ENCODE results near the gene ARID1A. TPM values are rescaled to one million over a fixed set of nuclear protein-coding genes. Genes with fewer than 3 reads are reported as not detected.
A peak's percentile ranks its signal among the peaks of the same experiment; 100 is the strongest.

ARID1A gene
- total RNA-seq, 4 donors from 2014 or later, result 22.3 to 51.0 (median 35.0) TPM

DNA sequence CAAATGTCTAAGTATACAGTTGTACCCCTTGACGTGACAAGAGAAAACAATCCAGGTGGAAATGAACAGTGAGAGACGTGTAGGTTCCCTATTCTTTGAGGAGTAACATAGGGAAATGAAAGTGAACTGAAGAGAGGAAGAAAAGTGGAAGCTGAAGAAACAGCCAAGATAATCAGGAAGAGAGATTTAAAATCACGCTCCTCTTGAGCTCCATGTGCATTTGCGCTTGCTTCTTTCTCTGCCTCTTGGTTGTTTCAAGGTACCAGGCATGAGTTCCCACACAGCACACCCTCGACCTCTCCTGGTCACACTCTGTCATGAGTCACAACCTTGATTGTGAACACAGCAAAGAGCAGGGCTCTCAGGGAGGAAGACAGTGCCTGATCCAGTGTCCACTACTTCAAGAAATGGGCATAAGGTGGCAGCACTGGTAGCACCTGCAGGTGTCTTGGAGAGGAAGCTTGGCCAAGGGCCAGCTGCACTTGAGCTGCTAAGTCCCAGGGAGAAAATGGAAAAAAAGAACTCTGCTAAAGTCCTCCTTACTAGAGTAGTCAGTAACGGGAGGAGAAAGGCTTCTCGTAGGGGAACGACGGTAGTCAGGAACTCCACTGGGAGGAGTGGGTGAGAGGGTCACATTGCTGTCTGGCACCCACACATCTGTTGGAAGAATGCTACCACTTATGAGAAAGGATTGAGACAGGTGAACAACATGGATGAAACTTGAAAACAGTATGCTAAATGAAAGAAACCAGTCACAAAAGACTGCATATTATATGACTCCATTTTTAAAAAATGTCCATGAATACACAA lies 18.3 kb upstream of the ARID1A start:
- no peaks in the 10 kb centered on the region for H3K27me3 ChIP-seq
- peaks cover 4 to 9% of the 10 kb centered on the region in 2 donors for H3K4me1 ChIP-seq
- intact Hi-C loops (cut with DNase I; ENCODE audit: low total_unique reads) (loop anchor here (1.0 kb wide), 2 partner anchors 75 to 112 kb away; no protein-coding TSS in a partner anchor), in situ Hi-C loops (cut with MboI; ENCODE audit: low sequenced_read_pairs in 4 of 4) (loop anchor here in 3 of 4 donors (10.0 kb wide), 2 partner anchors 73 to 117 kb away; no protein-coding TSS in a partner anchor)
- peak; percentile 81 to 91 for DNase-seq
- TF ChIP-seq, protein P1, sequence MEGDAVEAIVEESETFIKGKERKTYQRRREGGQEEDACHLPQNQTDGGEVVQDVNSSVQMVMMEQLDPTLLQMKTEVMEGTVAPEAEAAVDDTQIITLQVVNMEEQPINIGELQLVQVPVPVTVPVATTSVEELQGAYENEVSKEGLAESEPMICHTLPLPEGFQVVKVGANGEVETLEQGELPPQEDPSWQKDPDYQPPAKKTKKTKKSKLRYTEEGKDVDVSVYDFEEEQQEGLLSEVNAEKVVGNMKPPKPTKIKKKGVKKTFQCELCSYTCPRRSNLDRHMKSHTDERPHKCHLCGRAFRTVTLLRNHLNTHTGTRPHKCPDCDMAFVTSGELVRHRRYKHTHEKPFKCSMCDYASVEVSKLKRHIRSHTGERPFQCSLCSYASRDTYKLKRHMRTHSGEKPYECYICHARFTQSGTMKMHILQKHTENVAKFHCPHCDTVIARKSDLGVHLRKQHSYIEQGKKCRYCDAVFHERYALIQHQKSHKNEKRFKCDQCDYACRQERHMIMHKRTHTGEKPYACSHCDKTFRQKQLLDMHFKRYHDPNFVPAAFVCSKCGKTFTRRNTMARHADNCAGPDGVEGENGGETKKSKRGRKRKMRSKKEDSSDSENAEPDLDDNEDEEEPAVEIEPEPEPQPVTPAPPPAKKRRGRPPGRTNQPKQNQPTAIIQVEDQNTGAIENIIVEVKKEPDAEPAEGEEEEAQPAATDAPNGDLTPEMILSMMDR (IDR thresholded peaks at IDR 0.05 in 4 of 5, conservative IDR thresholded peaks at IDR 0.05 in 1 of 5), result peak; percentile 74 to 88 (median 79)
- no peak for TF ChIP-seq POLR2A (IDR thresholded peaks at IDR 0.05)
- H3K27ac ChIP-seq, result peak overlapping the region in 3 of 4 donors; percentile 19 to 51 (median 45)
- H3K9me3 ChIP-seq, result no peaks in the 10 kb centered on the region
- peak; percentile 100 for ATAC-seq
- no peaks in the 10 kb centered on the region for H3K36me3 ChIP-seq
- peak overlapping the region in 3 of 4 donors; percentile 2 to 38 (median 10) for H3K4me3 ChIP-seq

DNA sequence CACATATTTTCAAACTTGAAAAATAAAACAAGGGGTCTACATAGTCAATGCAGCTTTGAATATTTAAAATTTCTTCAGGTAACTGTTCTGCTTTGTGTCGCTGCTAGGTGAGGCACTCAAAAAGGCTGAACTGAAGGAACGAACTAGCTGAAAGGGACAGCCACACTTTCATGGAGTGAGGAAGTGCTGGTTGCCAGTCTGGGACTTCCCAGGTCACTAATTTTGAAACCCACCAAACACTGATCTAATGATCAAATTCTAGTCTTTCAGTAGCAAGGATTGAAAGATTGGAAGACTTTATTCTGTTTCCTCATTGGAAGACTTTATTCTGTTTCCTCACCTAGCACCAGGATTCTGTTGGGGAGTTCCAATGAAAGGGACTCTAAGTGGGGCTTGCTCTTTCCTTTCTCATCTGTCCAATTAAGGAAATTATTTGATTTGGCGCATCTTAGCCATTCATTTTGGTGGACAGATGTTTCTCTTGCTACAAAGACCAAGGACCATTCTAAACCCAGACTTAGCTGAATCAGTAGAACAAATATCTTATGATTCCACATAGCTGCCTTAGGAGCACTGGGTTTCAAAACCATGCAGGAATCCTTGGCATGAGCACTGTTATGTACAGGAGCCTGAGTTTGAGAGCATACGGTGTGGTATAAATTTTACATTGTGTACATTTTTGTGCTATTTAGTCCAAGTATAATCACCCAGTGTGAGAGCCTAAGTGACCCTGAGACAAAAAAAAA lies 10.9 kb upstream of the ARID1A start:
- no peaks in the 10 kb centered on the region for H3K9me3 ChIP-seq
- no peak for TF ChIP-seq POLR2A (IDR thresholded peaks at IDR 0.05)
- TF ChIP-seq, protein P1 (IDR thresholded peaks at IDR 0.05 in 4 of 5, conservative IDR thresholded peaks at IDR 0.05 in 1 of 5), result no peak
- DNase-seq, result no peak
- H3K4me3 ChIP-seq, result no peak overlapping the region
- no peaks in the 10 kb centered on the region for H3K36me3 ChIP-seq
- H3K4me1 ChIP-seq, result peaks cover 0 to 3% of the 10 kb centered on the region in 2 donors
- ATAC-seq, result no peak
- H3K27ac ChIP-seq, result no peak overlapping the region
- in situ Hi-C loops (cut with MboI; ENCODE audit: low sequenced_read_pairs in 4 of 4), result no loop called here
- intact Hi-C loops (cut with DNase I; ENCODE audit: low total_unique reads), result no loop called here
- H3K27me3 ChIP-seq, result no peaks in the 10 kb centered on the region

DNA sequence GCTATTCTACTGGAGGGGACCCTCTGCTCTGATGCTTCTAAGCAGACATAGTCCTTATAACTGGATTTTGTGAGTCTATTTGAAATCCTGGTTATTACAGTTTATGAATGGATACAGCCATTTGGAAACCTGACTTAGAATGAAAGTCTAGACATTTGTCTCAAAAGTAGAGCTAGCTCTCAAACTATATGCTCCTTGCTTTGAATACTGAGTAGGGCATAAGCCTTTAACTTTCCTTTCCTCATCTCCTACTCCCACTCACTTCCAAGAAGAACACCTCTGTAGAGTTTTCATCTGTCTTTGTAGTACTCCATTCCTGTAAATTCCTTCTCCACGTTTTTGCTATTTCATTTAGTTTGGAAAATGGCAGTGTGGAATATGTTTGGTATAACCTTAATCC lies 9.0 kb upstream of the ARID1A start:
- ATAC-seq, result no peak
- DNase-seq, result no peak
- H3K4me1 ChIP-seq, result peaks cover 3 to 16% of the 10 kb centered on the region in 2 donors
- no peak overlapping the region for H3K4me3 ChIP-seq
- H3K27ac ChIP-seq, result no peak overlapping the region
- no peak for TF ChIP-seq POLR2A (IDR thresholded peaks at IDR 0.05)
- TF ChIP-seq, protein P1 (IDR thresholded peaks at IDR 0.05 in 4 of 5, conservative IDR thresholded peaks at IDR 0.05 in 1 of 5), result no peak
- in situ Hi-C loops (cut with MboI; ENCODE audit: low sequenced_read_pairs in 4 of 4) (no loop called here), intact Hi-C loops (cut with DNase I; ENCODE audit: low total_unique reads) (no loop called here)
- H3K9me3 ChIP-seq, result no peaks in the 10 kb centered on the region
- no peaks in the 10 kb centered on the region for H3K27me3 ChIP-seq
- H3K36me3 ChIP-seq, result no peaks in the 10 kb centered on the region

DNA sequence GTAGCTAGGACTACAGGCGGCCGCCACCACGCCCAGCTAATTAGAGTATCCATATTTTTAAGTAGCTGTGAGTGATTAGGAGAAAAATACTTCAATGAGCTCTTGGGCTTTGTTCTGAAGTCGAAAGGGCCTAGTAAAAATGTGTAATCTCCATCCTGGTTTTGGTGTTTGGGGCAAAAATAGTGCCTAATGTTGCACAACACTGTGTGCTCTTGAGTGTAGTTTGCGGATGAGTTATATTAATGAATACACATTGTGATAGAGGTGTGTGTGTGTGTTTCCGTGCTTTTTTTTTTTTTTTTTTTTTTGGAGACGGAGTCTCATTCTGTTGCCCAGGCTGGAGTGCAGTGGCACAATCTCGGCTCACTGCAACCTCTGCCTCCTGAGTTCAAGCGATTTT lies 6.3 kb upstream of the ARID1A start:
- no peaks in the 10 kb centered on the region for H3K36me3 ChIP-seq
- ATAC-seq (no peak), DNase-seq (no peak)
- intact Hi-C loops (cut with DNase I; ENCODE audit: low total_unique reads) (no loop called here), in situ Hi-C loops (cut with MboI; ENCODE audit: low sequenced_read_pairs in 4 of 4) (no loop called here)
- peaks cover 18 to 31% of the 10 kb centered on the region in 2 donors for H3K4me1 ChIP-seq
- TF ChIP-seq, protein P1 (IDR thresholded peaks at IDR 0.05 in 4 of 5, conservative IDR thresholded peaks at IDR 0.05 in 1 of 5), result no peak
- no peak for TF ChIP-seq POLR2A (IDR thresholded peaks at IDR 0.05)
- H3K27me3 ChIP-seq, result no peaks in the 10 kb centered on the region
- H3K27ac ChIP-seq, result no peak overlapping the region
- no peak overlapping the region for H3K4me3 ChIP-seq
- H3K9me3 ChIP-seq, result no peaks in the 10 kb centered on the region

Data from gastrocnemius medialis (tissue), 4 donors.